Omental fat pad (tissue), 4 donors: ENCODE measurements around the gene APOA1. TPM values are rescaled to one million over a fixed set of nuclear protein-coding genes. Genes with fewer than 3 reads are reported as not detected.

Source experiments
- ATAC-seq: fragments of 150-250 bp; one replicate; pipeline ENCODE4 v1.9.1; 2016; ENCODE audit warnings: mild to moderate bottlenecking, moderate library complexity; ENCODE audit not compliant: low FRiP score
- DNase-seq: peaks from one replicate; pipeline ENCODE4 v3.0.0-alpha.2; 2019; ENCODE audit warnings: low spot score
- CTCF ChIP-seq, 3 donors: fragments of 450-650 bp; IDR thresholded peaks; one replicate each; pipeline ENCODE4 v1.5.1; 2016 to 2017; ENCODE audit warnings: antibody characterized with exemption in 3 of 3, mild to moderate bottlenecking in 3 of 3, moderate library complexity in 2 of 3
- total RNA-seq, 4 donors: library from RNA; depleted of rRNA; stranded (reverse); fragments of >200 nt; gene quantifications; one replicate each; pipeline ENCODE4 v1.1.0, GENCODE V29; 2016

Gene APOA1
- total RNA-seq, 4 donors from 2014 or later = 1.0 to 1.1 TPM; not detected in 2

DNA sequence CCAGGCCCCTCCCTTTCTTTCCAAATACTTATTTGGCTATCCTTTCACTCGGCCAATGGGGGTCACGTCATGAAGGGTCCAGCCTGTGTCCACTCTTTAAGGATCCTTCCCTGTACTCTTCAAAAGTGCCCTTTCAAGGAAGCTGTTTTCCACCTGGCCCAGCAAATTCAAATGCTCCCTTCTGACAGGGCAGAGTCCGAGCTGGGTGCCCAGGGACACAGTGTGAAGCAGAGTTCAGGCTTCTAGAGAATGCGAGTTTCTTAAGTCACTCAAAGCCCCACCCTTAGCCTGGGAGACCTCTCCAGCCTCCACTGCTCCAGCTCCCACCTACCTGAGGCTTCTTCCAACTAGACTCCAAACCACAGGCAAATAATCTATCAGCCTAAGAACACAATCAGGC is 5.5 kb upstream of the APOA1 start:
- ATAC-seq = peak; percentile 46
- no peak for DNase-seq
- TF ChIP-seq CTCF (IDR thresholded peaks at IDR 0.05) = no peak

DNA sequence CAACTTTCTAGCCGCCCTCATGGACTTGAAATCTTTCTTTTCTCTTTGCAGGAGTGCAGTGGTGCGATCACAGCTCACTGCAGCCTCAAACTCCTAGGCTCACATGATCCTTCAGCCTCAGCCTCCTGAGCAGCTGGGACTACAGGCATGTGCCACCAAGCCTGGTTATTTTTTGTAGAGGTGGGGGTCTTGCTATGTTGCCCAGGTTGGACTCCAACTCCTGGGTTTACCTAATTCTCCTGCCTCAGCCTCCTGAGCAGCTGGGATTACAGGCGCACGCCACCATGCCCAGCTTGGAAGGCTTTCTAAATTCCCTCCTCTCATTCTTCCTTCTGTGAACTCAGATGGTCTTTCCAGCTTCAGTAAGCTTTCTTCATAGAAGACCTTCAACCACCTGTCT is 4.7 kb upstream of the APOA1 start:
- TF ChIP-seq CTCF (IDR thresholded peaks at IDR 0.05) = no peak
- ATAC-seq = no peak
- DNase-seq = no peak

GRCh38 chr11:116840746-116841296 is 3.4 kb upstream of the APOA1 start:
- ATAC-seq = no peak
- no peak for DNase-seq
- no peak for TF ChIP-seq CTCF (IDR thresholded peaks at IDR 0.05)

GRCh38 chr11:116840224-116840745 is 2.9 kb upstream of the APOA1 start:
- no peak for TF ChIP-seq CTCF (IDR thresholded peaks at IDR 0.05)
- DNase-seq = no peak
- ATAC-seq = no peak

- TF ChIP-seq CTCF (IDR thresholded peaks at IDR 0.05) = no peak
- no peak for ATAC-seq
- no peak for DNase-seq
Observed at GRCh38 chr11:116838321-116839084, 1.1 kb upstream of the APOA1 start.

- DNase-seq (no peak), ATAC-seq (no peak)
- no peak for TF ChIP-seq CTCF (IDR thresholded peaks at IDR 0.05)
Observed at GRCh38 chr11:116836632-116836991, 810 bp downstream of the APOA1 start.
